SKM-1 treated with dmso at 0.1 percent for 144 hours (cell line): ENCODE measurements around the gene OR10K1.

Experiments
- DNase-seq: peaks from one replicate; lab custom pipeline; 2025; ENCODE audit not compliant: unreplicated experiment; lab: John Stamatoyannopoulos, UW

The OR10K1 gene, protein sequence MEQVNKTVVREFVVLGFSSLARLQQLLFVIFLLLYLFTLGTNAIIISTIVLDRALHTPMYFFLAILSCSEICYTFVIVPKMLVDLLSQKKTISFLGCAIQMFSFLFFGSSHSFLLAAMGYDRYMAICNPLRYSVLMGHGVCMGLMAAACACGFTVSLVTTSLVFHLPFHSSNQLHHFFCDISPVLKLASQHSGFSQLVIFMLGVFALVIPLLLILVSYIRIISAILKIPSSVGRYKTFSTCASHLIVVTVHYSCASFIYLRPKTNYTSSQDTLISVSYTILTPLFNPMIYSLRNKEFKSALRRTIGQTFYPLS

GRCh38 chr1:158461534-158461933, at the start of gene OR10K1:
TSS of gene OR10K1 (plus strand) at chr1:158461834. CDS start at chr1:158465562, 3,728 bp downstream.
- no peak for DNase-seq

DNA sequence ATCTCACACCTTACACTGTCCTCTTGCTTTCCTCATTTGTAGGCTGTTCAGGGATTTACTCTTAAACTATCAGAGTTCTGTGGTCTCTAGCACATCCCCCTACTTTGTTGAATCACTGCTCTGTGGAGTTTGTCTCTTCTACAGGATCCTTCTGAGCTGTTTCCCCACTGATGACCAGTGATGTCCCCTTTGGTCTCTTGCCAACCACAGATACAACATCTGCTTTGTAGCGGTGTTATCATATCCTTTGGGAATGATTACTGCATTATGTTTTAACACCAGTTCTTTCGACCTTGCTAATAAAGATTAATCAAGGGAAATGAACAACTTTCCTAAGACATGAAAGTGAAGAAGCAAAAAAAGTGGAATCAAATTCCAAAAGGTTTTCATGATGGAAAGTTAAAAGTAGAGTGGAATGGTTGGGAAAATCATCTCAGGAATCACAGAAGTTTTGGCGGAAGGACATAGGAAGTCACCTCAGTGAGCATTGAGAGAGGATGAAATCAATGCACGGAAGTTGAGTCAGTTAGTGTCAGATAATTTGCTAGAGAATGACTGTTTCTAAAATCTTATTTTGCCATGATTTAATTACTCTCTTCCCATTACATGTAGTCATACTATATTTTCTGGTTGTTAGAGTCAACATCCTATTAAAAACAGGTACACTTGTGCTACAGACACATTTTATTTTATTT, 46.8 kb upstream of the OR10K1 start:
- no peak for DNase-seq

- DNase-seq = no peak
These were observed 44.0 kb upstream of the OR10K1 start for GRCh38 chr1:158417586-158417985.

GRCh38 chr1:158422212-158422611, 39.4 kb upstream of the OR10K1 start:
- no peak for DNase-seq

DNA sequence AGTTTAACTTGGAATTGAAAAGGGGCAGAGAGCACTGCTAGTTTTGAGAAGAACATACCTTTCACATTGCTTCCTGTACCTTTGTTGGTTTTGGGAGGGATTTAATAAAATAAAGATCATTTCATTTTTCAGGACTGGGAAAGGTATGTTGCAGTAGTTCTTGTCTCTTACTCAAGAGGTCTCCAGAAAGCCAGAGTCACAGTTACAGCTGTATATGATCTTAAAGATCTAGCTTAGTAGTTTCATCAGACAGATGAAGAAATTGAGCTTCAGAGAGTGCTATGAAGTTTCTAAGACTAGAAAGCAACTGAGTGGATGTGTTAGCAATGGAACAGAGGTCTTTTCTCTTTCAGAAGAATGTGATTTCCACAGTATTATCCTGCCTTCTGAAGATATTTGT, 36.6 kb upstream of the OR10K1 start:
- DNase-seq = peak; percentile 23

DNA sequence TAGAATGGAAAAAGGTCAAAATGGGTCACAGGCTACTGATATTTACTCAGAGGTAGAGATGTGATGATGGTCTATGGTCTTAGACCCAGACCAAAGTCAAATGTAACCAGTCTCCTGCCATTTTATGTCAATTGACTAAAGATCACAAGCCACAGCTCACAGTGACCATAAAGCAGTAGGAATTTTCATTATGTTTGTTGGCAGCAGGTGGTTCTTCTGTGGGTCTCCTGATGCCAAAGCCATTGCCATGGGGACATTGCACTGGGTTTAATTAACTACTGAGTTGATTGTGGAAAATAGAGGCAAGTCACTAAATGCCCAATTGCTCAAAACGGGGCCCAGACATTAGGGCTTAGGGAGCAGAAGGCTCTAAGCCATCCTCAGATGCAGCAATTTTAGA, 35.5 kb upstream of the OR10K1 start, which contains the start of gene OR10K2:
OR10K2 (minus strand) TSS at position 101 of the 400 bp plus-strand sequence. CDS start 5,371 bp downstream, outside the sequence.
- no peak for DNase-seq

GRCh38 chr1:158430163-158430562, 31.5 kb upstream of the OR10K1 start:
- peak; percentile 84 for DNase-seq

GRCh38 chr1:158434741-158435140, 26.9 kb upstream of the OR10K1 start:
- peak; percentile 81 for DNase-seq

DNA sequence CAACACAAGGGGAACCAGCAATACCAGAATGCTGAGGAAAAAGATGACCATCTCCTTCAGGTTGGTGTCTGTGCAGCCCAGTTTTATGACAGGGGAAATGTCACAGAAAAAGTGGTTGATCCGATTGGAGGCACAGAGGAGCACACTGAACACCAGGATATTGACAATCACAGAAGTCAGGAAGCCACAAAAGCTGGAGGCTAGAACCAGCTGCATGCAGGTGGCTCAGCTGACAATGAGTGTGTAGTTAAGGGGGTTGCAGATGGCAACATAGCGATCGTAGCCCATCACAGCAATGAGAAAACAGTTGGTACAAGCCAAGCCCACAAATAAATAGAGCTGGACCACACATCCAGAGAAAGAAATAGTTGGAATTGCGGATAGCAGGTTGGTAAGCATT, 16.3 kb upstream of the OR10K1 start:
- DNase-seq = no peak

DNA sequence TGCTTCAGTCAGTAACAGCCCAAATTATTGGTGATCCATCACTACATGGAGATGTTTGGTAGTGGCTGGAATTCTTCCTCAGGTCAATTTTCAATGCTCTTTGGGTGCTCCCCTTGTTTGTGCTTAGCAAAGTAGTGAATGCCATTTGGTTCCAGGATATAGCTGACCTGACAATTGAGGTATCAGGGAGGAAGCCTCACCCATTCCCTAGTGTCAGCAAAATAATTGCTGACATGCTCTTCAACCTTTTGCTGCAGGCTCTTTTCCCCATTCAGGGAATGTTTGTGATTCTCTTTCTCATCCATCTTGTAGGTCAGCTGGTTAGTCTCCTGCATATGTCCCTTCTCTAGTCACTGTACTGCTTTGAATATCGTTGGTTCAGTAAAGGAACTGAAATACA, 7.1 kb upstream of the OR10K1 start:
- DNase-seq = no peak

GRCh38 chr1:158457246-158457645, 4.4 kb upstream of the OR10K1 start:
- DNase-seq = no peak

DNA sequence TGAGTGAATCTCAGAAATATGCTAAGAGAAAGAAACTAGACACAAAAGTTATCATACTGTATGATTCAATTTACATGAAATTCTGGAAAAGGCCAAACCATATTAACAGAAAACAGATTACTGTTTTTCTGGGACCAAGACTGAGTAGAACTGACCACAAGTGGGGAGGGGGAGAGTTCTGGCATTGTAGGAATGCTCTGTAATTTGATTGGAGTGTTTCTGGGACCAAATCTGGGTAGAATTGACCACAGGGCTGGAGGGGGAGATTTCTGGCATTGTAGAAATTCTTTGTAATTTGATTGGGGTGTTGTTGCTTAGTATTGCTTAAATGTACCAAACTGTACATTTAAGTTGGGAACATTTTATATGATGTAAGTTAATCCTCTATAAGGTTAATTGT, 3.4 kb upstream of the OR10K1 start:
- DNase-seq = no peak

- DNase-seq = no peak
These were observed 10.3 kb downstream of the OR10K1 start, which contains the start of gene OR10R2 for GRCh38 chr1:158471920-158472319. TSS of gene OR10R2 (plus strand) at chr1:158472220. CDS start at chr1:158472326, 106 bp downstream.

DNA sequence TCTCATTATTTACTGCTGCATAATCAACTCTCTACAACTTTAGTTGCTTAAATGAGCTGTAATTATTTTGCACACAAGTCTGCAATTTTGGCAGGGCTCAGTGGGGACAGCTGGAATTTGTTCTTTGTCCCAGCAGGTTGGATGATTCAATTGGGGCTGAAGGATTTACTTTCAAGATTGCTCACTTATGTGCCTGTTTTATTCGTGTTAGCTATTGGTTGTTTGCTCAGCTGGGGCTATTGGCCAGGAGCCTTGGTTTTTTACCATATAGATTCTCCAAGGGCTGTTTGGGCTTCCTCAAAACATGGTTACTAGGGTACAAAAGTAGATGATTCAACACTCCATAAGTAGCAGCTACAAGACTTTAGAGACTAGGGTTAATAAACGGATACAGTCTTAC, 23.8 kb downstream of the OR10K1 start:
- DNase-seq = no peak

- DNase-seq = no peak
These were observed 29.7 kb downstream of the OR10K1 start for GRCh38 chr1:158491316-158491715.

DNA sequence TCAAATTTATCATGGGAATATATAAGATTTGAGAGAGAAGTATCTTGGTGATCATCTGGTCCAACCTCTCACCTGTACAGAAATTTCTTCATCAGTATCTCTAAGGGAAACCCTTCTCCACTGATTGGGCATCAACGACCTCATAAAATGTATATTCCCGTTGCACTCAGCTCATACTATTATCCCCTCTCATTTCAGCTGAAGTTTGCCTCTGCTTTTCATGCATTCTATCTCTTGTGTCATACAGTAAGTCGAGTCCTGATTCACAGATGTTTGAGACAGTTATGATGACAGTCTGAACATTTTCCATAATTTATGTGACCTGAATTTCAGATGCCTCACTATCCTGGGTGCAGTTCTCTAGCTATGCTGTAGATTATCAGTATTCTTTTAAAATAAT, 31.4 kb downstream of the OR10K1 start:
- no peak for DNase-seq

DNA sequence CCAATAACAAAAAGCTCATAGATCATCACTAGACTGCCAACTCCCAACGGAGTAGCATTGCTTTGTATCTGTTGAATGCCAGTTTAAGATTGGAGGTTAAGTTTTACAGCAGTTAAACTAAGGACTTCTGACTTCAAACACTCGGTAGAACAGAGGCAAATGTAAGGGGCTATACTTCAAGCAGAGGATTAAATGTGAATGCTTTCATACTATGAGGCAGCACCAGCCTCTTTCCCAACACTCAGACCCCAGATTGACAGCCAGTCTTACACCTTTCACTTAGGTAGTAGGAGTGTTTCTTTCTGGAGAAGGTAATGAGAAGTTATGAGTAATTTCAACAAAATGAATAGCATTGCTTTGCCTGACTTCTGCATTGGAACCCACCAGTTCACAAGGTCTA, 33.2 kb downstream of the OR10K1 start:
- DNase-seq = no peak

GRCh38 chr1:158496374-158496773, 34.7 kb downstream of the OR10K1 start:
- peak; percentile 36 for DNase-seq

DNA sequence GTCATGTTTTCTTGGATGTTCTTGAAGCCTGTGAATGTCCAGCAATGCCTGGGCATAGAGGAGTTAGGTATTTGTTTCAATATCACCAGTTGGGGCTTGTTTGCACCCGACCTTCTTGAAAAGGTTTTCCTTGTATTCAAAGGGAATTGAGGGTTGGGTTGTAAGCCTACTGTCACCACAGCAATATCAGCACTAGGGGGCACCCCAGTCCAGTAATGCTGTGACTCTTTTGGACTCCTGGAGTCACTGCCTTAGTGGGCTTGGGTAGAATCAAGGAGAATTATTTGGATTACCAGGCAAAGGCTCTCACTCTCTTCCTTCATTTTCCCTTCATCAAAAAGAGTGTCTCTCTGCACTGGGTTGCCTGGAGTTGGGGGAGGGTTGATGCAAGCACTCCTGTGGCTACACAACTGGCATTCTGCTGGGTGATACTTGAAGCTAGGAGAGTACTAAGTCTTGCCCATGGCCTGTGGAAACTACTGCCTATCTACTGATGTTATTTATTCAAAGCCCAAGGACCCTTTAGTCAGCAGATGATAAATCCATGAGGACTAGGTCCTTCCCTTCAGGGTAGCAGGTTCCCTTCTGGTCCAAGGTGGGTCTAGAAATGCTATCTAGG, 44.8 kb downstream of the OR10K1 start:
- peak; percentile 46 for DNase-seq

DNA sequence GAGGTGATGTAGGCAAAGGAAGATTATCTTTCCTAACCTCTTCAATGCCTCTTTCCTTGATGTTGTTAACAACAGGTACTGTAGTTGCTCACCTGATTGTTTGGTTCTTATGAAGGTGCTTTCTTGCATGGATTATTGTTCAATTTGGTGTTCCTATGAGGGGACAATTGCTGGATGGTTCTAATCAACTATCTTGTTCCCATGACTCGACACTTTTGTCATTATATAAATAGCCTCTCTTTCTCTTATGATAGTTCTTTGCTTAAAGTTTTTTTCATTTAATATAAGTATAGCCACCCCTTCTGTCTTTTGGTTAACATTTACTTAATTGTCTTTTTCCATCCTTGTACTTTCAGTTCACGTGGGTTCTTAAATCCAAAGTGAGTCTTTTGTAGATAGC, 45.9 kb downstream of the OR10K1 start:
- no peak for DNase-seq

- DNase-seq = no peak
These were observed 48.0 kb downstream of the OR10K1 start for GRCh38 chr1:158509471-158510156.
